Epithelial cell of esophagus (primary cell): ENCODE results near the gene SLC25A23.

Experiments
- DNase-seq: peaks from one replicate; pipeline ENCODE4 v3.0.0; 2010; ENCODE audit warnings: low read depth
- H3K4me3 ChIP-seq: 2 replicates; pipeline ENCODE4 v1.5.1; 2011; ENCODE audit warnings: mild to moderate bottlenecking, low read length, control low read depth
- CTCF ChIP-seq: IDR thresholded peaks from 2 replicates; pipeline ENCODE4 v1.5.1; 2011; ENCODE audit warnings: low read depth, mild to moderate bottlenecking, low read length, control low read depth, inconsistent platforms; ENCODE audit not compliant: insufficient read depth; ENCODE audit errors: missing control alignments

Gene SLC25A23

GRCh38 chr19:6423499-6424194 is 35.9 kb downstream of the SLC25A23 start:
- peak; percentile 54 for DNase-seq
- TF ChIP-seq CTCF = no peak
- H3K4me3 ChIP-seq = peak overlapping the region; percentile 97

- no peak for TF ChIP-seq CTCF
- no peak overlapping the region for H3K4me3 ChIP-seq
- no peak for DNase-seq
Observed at GRCh38 chr19:6421075-6422014, 38.2 kb downstream of the SLC25A23 start.

- TF ChIP-seq CTCF = no peak
- DNase-seq = no peak
- H3K4me3 ChIP-seq = no peak overlapping the region
Observed at GRCh38 chr19:6418562-6418932, 41.0 kb downstream of the SLC25A23 start.

- peak; percentile 5 for TF ChIP-seq CTCF
- no peak for DNase-seq
- no peak overlapping the region for H3K4me3 ChIP-seq
Observed at GRCh38 chr19:6417713-6418561, 41.7 kb downstream of the SLC25A23 start.

GRCh38 chr19:6416658-6417405 is 42.8 kb downstream of the SLC25A23 start:
- no peak for DNase-seq
- no peak overlapping the region for H3K4me3 ChIP-seq
- TF ChIP-seq CTCF = no peak

GRCh38 chr19:6415591-6416190 is 43.9 kb downstream of the SLC25A23 start:
- no peak for TF ChIP-seq CTCF
- DNase-seq = no peak
- H3K4me3 ChIP-seq = no peak overlapping the region
